H1 (cell line): ENCODE data around the gene MTFR1L. TPM values are rescaled to one million over a fixed set of nuclear protein-coding genes. Genes with fewer than 3 reads are reported as not detected.
A peak's percentile ranks its signal among the peaks of the same experiment; 100 is the strongest.

ENCODE experiments used
- CTCF ChIA-PET: fragments of 300-600 bp; sonication (Branson Sonifier 250); formaldehyde crosslinking; loops from one replicate; lab custom pipeline; 2021; ENCODE audit not compliant: partially characterized antibody; lab: Charles Lee
- POLR2A ChIA-PET: fragments of 300-600 bp; sonication (Branson Sonifier 250); formaldehyde crosslinking; loops from one replicate; lab custom pipeline; 2021; ENCODE audit warnings: inconsistent platforms; ENCODE audit not compliant: partially characterized antibody; lab: Charles Lee
- DNase-seq, 2 experiments: peaks; one replicate each; pipeline versions ENCODE4 v3.0.0 to v3.0.0-alpha.2; 2010 to 2022; ENCODE audit warnings: low spot score in 2 of 2, low read depth in 1 of 2, mixed read lengths in 1 of 2
- FAIRE-seq: peaks from 2 replicates; lab custom pipeline; 2011; peaks lifted over from hg19 to GRCh38; lab: Jason Lieb, UNC
- H2AFZ ChIP-seq: 2 replicates; pipeline ENCODE4 v1.8.1; 2012; ENCODE audit warnings: low read length, inconsistent platforms
- H2AK5ac ChIP-seq: 2 replicates; pipeline ENCODE4 v1.6.1; 2013; ENCODE audit warnings: low read depth, low read length
- H2BK120ac ChIP-seq: replicated peaks from 2 replicates; pipeline ENCODE3; 2013; ENCODE audit warnings: low read depth, low read length, inconsistent platforms
- H2BK12ac ChIP-seq: 2 replicates; pipeline ENCODE4 v1.6.1; 2013; ENCODE audit warnings: low read depth, low read length
- H2BK15ac ChIP-seq: 2 replicates; pipeline ENCODE4 v1.6.1; 2013; ENCODE audit warnings: low read length
- H2BK20ac ChIP-seq: 2 replicates; pipeline ENCODE4 v1.6.1; 2013; ENCODE audit warnings: low read length
- H2BK5ac ChIP-seq: 2 replicates; pipeline ENCODE4 v1.6.1; 2013; ENCODE audit warnings: low read depth, low read length
- H3K14ac ChIP-seq: 2 replicates; pipeline ENCODE4 v1.6.1; 2013; ENCODE audit warnings: inconsistent platforms; ENCODE audit not compliant: insufficient read length
- H3K18ac ChIP-seq: 2 replicates; pipeline ENCODE4 v1.6.1; 2013; ENCODE audit warnings: low read length; ENCODE audit errors: extremely low read depth
- H3K23ac ChIP-seq: 2 replicates; pipeline ENCODE4 v1.6.1; 2013; ENCODE audit warnings: inconsistent platforms; ENCODE audit not compliant: insufficient read length
- H3K23me2 ChIP-seq: 2 replicates; pipeline ENCODE4 v1.6.1; 2013; ENCODE audit warnings: low read depth, low read length
- H3K27ac ChIP-seq: 2 replicates; pipeline ENCODE4 v1.6.1; 2011; ENCODE audit warnings: low read depth, low read length, inconsistent platforms
- H3K27me3 ChIP-seq, 4 experiments: replicated peaks in 1 of 4; 1 replicate in 1 of 4; 2 replicates in 3 of 4; pipeline versions ENCODE4 v1.6.1 to v1.8.1; 2011 to 2013; ENCODE audit warnings: low read length in 3 of 4, mild to moderate bottlenecking in 3 of 4, inconsistent platforms in 2 of 4, mixed read lengths in 2 of 4, moderate library complexity in 1 of 4; ENCODE audit not compliant: control insufficient read depth in 3 of 4, insufficient read depth in 3 of 4; ENCODE audit errors: extremely low read depth in 1 of 4
- H3K36me3 ChIP-seq, 4 experiments: 2 replicates each; pipeline versions ENCODE4 v1.6.1 to v1.8.1; 2011 to 2013; ENCODE audit warnings: mild to moderate bottlenecking in 4 of 4, low read length in 3 of 4, moderate library complexity in 2 of 4, control low read depth in 1 of 4, inconsistent platforms in 1 of 4; ENCODE audit not compliant: insufficient read depth in 4 of 4, control insufficient read depth in 2 of 4
- H3K4ac ChIP-seq: replicated peaks from 2 replicates; pipeline ENCODE3; 2013; ENCODE audit warnings: low read length, low read depth, mixed read lengths, inconsistent platforms; ENCODE audit not compliant: insufficient read length
- H3K4me1 ChIP-seq, 4 experiments: replicated peaks in 1 of 4; 1 replicate in 1 of 4; 2 replicates in 3 of 4; pipeline versions ENCODE4 v1.6.1 to v1.8.1; 2011 to 2013; ENCODE audit warnings: low read length in 3 of 4, inconsistent platforms in 2 of 4, mixed read lengths in 1 of 4; ENCODE audit not compliant: insufficient read depth in 4 of 4, control insufficient read depth in 3 of 4
- H3K4me2 ChIP-seq, 2 experiments: 2 replicates each; pipeline versions ENCODE4 v1.6.1 to v1.8.1; 2011 to 2013; ENCODE audit warnings: low read depth in 2 of 2, low read length in 2 of 2, control low read depth in 1 of 2, inconsistent platforms in 1 of 2, mild to moderate bottlenecking in 1 of 2; ENCODE audit not compliant: insufficient read depth in 1 of 2
- H3K4me3 ChIP-seq, 4 experiments: fragments of 200-600, 300-600 bp in 1 of 4; sonication (generic), shearing (Covaris generic), sonication (Bioruptor Twin) in 1 of 4; 2 replicates each; pipeline versions ENCODE4 v1.5.1 to v1.8.1; 2011 to 2016; ENCODE audit warnings: low read length in 4 of 4, low read depth in 3 of 4, control low read depth in 2 of 4, inconsistent platforms in 2 of 4, mild to moderate bottlenecking in 2 of 4, mixed read lengths in 1 of 4, moderate library complexity in 1 of 4; ENCODE audit not compliant: insufficient read depth in 2 of 4; ENCODE audit errors: extremely low read depth in 1 of 4
- H3K56ac ChIP-seq: replicated peaks from 2 replicates; pipeline ENCODE3; 2013; ENCODE audit warnings: low read depth, mild to moderate bottlenecking, mixed read lengths, low read length, inconsistent platforms; ENCODE audit not compliant: insufficient read length
- H3K79me1 ChIP-seq: 2 replicates; pipeline ENCODE4 v1.6.1; 2013; ENCODE audit warnings: low read depth, low read length, control low read depth
- H3K79me2 ChIP-seq, 2 experiments: 2 replicates each; pipeline versions ENCODE4 v1.6.1 to v1.8.1; 2012 to 2013; ENCODE audit warnings: low read length in 2 of 2, mild to moderate bottlenecking in 2 of 2, inconsistent platforms in 1 of 2; ENCODE audit not compliant: insufficient read depth in 2 of 2, control insufficient read depth in 1 of 2
- H3K9ac ChIP-seq, 4 experiments: replicated peaks in 1 of 4; 1 replicate in 1 of 4; 2 replicates in 3 of 4; pipeline versions ENCODE4 v1.6.1 to v1.8.1; 2011 to 2013; ENCODE audit warnings: low read depth in 3 of 4, low read length in 3 of 4, control low read depth in 2 of 4, mild to moderate bottlenecking in 2 of 4, moderate library complexity in 2 of 4, inconsistent platforms in 1 of 4; ENCODE audit errors: extremely low read depth in 1 of 4
- H3K9me3 ChIP-seq, 2 experiments: 2 replicates each; pipeline versions ENCODE4 v1.6.1 to v1.8.1; 2012 to 2013; ENCODE audit warnings: mild to moderate bottlenecking in 2 of 2, moderate library complexity in 2 of 2, control low read depth in 1 of 2, inconsistent platforms in 1 of 2, low read depth in 1 of 2, low read length in 1 of 2, mixed read lengths in 1 of 2; ENCODE audit not compliant: insufficient read depth in 2 of 2
- H4K20me1 ChIP-seq, 2 experiments: replicated peaks in 1 of 2; 2 replicates each; pipeline versions ENCODE3 to v1.8.1; 2011 to 2013; ENCODE audit warnings: inconsistent platforms in 2 of 2, low read length in 2 of 2, mild to moderate bottlenecking in 1 of 2; ENCODE audit not compliant: insufficient read depth in 2 of 2, control insufficient read depth in 1 of 2
- H4K5ac ChIP-seq: 2 replicates; pipeline ENCODE4 v1.6.1; 2013; ENCODE audit warnings: low read length, low read depth, mixed read lengths, inconsistent platforms; ENCODE audit not compliant: insufficient read length
- H4K8ac ChIP-seq: 2 replicates; pipeline ENCODE4 v1.8.0; 2013; ENCODE audit warnings: mild to moderate bottlenecking, moderate library complexity, low read length, inconsistent platforms; ENCODE audit not compliant: insufficient read depth; ENCODE audit errors: extremely low read depth
- H4K91ac ChIP-seq: replicated peaks from 2 replicates; pipeline ENCODE3; 2013; ENCODE audit warnings: low read length, mixed read lengths, inconsistent platforms; ENCODE audit not compliant: insufficient read length
- BCL11A ChIP-seq, 2 experiments: IDR thresholded peaks; one replicate each; pipeline ENCODE4 v1.6.1; 2011; ENCODE audit warnings: low read depth in 2 of 2, low read length in 2 of 2, mild to moderate bottlenecking in 2 of 2
- CEBPB ChIP-seq: IDR thresholded peaks from 2 replicates; pipeline ENCODE4 v1.6.1; 2012; ENCODE audit warnings: low read depth, low read length
- CHD1 ChIP-seq: IDR thresholded peaks from 2 replicates; pipeline ENCODE4 v1.6.1; 2012; ENCODE audit warnings: low read depth, low read length, improper control_type of control experiment
- EZH2 ChIP-seq: fragments of 200-600 bp; sonication (generic); IDR thresholded peaks from 2 replicates; pipeline ENCODE4 v1.7.1; 2012; ENCODE audit warnings: low read depth, mild to moderate bottlenecking, moderate library complexity, low read length, inconsistent platforms; ENCODE audit not compliant: severe bottlenecking
- MAX ChIP-seq: IDR thresholded peaks from 2 replicates; pipeline ENCODE4 v1.6.1; 2012; ENCODE audit warnings: inconsistent platforms
- PHF8 ChIP-seq: fragments of 200-600 bp; sonication (generic); conservative IDR thresholded peaks from 2 replicates; pipeline ENCODE4 v1.7.1; 2012; ENCODE audit warnings: low read depth, mild to moderate bottlenecking, inconsistent platforms, low read length, moderate library complexity
- SP1 ChIP-seq: IDR thresholded peaks from 2 replicates; pipeline ENCODE4 v1.6.1; 2011; ENCODE audit warnings: low read depth, low read length
- ZNF274 ChIP-seq: IDR thresholded peaks from 2 replicates; pipeline ENCODE4 v1.7.0; 2012; ENCODE audit warnings: low read length, borderline replicate concordance; ENCODE audit errors: extremely low read depth
- WGBS, 2 experiments: shearing (Covaris generic) in 1 of 2; methylation state at CpG; one replicate each; pipeline versions ENCODE4 v1.1.6 to v1.1.7; 2013 to 2015; ENCODE audit warnings: low lambda C conversion rate in 2 of 2, mixed read lengths in 2 of 2, inconsistent platforms in 1 of 2, low coverage in 1 of 2, missing lambda C conversion rate in 1 of 2; ENCODE audit not compliant: insufficient replicate concordance in 2 of 2, insufficient coverage in 1 of 2, insufficient read length in 1 of 2; ENCODE audit errors: extremely low coverage in 1 of 2, missing lambda C conversion rate in 1 of 2; 5-methylcytosine and 5-hydroxymethylcytosine counted together
- polyA plus RNA-seq, 7 experiments: library from polyadenylated mRNA; depleted of rRNA in 3 of 7; stranded (reverse) in 5 of 7; unstranded in 2 of 7; fragments of >200 nt in 5 of 7; fragments of 200-250 nt in 2 of 7; gene quantifications; 1 replicate in 5 of 7; 2 replicates in 1 of 7; 4 replicates in 1 of 7; pipeline versions ENCODE4 v1.2.1 to v1.2.3, GENCODE V29; 2011 to 2013; ENCODE audit warnings: missing spikeins in 2 of 7, mixed read lengths in 2 of 7
- total RNA-seq: library from RNA; stranded (reverse); fragmentation: NEBNext Ultra II Directional; extraction: Animal tissue kit (Norgen Biotek cat#: 25700); gene quantifications from 2 replicates; pipeline ENCODE4 v1.2.1, GENCODE V29; 2021
- TF ChIP-seq, protein P1 (sequence below): IDR thresholded peaks from 2 replicates; pipeline ENCODE4 v1.6.1; 2012; ENCODE audit warnings: inconsistent platforms

MTFR1L gene
- total and polyA plus RNA-seq, 2 of the 8 experiments (the other 6 are each of a cell fraction or from before 2014, with no cell fraction given) = 20.8 to 23.1 TPM

DNA sequence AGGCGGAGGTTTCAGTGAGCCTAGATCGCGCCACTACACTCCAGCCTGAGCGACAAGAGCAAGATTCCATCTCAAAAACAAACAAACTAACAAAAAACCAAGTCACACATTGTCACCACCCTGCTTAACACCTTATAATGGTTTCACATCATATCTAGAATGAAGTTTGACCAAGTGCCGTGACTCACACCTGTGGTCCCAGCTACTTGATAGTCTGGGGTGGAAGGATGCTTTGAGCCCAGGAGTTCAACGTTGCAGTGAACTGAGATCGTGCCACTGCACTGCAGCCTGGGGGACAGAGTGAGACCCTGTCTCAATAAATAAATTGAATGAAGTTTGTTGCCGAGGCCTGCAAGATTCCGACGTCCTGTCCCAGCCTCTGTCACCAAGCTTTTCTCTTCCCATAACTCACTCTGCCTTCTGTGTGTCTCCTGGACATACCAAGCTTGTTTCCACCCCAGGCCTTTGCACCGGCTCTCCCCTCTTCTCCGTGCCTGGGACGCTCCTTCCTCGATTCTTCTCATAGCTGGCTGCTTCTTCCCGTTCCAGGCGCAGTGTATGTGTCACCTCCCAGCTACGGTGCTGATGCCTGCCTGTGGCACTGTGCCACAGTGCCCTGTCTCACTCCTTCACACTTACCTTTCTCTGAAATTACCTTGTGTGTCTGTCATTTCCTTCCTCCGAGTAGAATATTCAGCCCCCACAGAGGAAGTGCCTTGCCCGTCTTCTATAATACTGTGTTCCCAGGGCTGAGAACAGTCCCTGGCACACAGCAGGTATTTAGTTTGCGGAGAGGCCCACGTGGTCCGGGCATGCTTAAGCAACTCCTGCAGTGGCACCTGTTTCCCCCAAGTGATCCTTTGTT, 23.6 kb upstream of the MTFR1L start:
- Histone ChIP-seq H3K9me3 (no peaks in the 10 kb centered on the region), H3K27ac (no peak overlapping the region), H2AK5ac (no peak overlapping the region), H4K20me1 (no peaks in the 10 kb centered on the region), H2BK120ac (no peak overlapping the region), H3K9ac (no peak overlapping the region), H2BK5ac (peak overlapping the region; percentile 0; the same call in 1 of the 2 replicates), H3K4me2 (no peak overlapping the region), H3K4me3 (no peak overlapping the region), H4K91ac (peak overlapping the region; percentile 58), H2BK20ac (peak overlapping the region; percentile 9; the same call in 1 of the 2 replicates), H3K18ac (0 out of 2 replicates have a peak overlapping the region, but pooled peaks have one; percentile 10), H3K4ac (peak overlapping the region; percentile 9), H3K4me1 (peaks cover 4 to 14% (median 11%) of the 10 kb centered on the region in 4 experiments; a peak in 6 of 7 replicates), H2BK12ac (peak overlapping the region; percentile 82; the same call in 1 of the 2 replicates), H2BK15ac (no peak overlapping the region; the same call in 1 of the 2 replicates), H3K27me3 (peaks cover 0 to 2% (median under 1%) of the 10 kb centered on the region in 4 experiments; a peak in 3 of 7 replicates), H2AFZ (peak overlapping the region; percentile 91), H3K23ac (no peak overlapping the region), H3K56ac (peak overlapping the region; percentile 17), H3K79me1 (no peaks in the 10 kb centered on the region), H4K8ac (no peak overlapping the region), H3K79me2 (no peaks in the 10 kb centered on the region), H3K14ac (no peak overlapping the region), H3K23me2 (peaks cover 9% of the 10 kb centered on the region; the same call in 1 of the 2 replicates), H3K36me3 (no peaks in the 10 kb centered on the region), H4K5ac (no peak overlapping the region)
- CTCF ChIA-PET = interaction anchor here (0.6 to 4.5 kb wide), 36 partner anchors 8 to 292 kb away, joined by 3 to 26 read pairs (median 4); no protein-coding TSS in a partner anchor
- FAIRE-seq (no peak), DNase-seq (no peak)
- TF ChIP-seq PHF8 = no peak
- no peak for TF ChIP-seq BCL11A (IDR thresholded peaks at IDR 0.05; ENCODE audit: low read depth in 2 of 2, low read length in 2 of 2)
- TF ChIP-seq CEBPB = 0 out of 2 replicates have a peak, but pooled peaks have one; percentile 11
- TF ChIP-seq EZH2 = no peak
- no peak for TF ChIP-seq CHD1
- 0 out of 2 replicates have a peak, but pooled peaks have one; percentile 29 for TF ChIP-seq MAX
- TF ChIP-seq, protein P1, sequence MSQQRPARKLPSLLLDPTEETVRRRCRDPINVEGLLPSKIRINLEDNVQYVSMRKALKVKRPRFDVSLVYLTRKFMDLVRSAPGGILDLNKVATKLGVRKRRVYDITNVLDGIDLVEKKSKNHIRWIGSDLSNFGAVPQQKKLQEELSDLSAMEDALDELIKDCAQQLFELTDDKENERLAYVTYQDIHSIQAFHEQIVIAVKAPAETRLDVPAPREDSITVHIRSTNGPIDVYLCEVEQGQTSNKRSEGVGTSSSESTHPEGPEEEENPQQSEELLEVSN = no peak
- no peak for TF ChIP-seq SP1
- TF ChIP-seq ZNF274 = no peak
- POLR2A ChIA-PET = no interaction called here
- WGBS, 2 experiments = 84% methylated on average over 22 of the region's 22 CpGs; no CpG with 5 or more reads in 1 of the 2 experiments
